NCI-H82 (cell line): ENCODE results near the gene TPST1.

Source experiments
- DNase-seq: peaks from one replicate; lab custom pipeline; 2025; lab: John Stamatoyannopoulos, UW

The TPST1 gene

GRCh38 chr7:66283003-66283920 lies 78.1 kb downstream of the TPST1 start:
- DNase-seq: no peak

- peak; percentile 2 for DNase-seq
Measured at GRCh38 chr7:66296001-66296521, 90.9 kb downstream of the TPST1 start.

DNA sequence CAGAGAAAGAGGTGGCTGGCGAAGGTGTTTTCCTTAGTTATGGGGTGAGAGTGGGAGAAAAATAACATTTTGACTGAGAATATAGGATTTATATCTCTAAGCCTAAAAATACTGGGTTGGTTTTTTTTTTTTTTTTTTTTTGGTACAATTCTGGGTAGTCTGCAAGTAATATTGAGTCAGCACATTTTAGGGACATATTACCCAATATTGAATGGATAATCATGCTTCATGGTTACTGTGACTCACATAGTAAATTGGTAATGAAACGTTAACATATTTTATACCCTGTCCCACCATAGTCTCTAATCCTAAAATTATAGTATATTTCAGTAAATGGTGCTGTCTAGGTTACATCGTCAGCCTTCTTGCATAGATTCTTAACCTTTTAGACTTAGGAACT lies 91.4 kb downstream of the TPST1 start:
- no peak for DNase-seq

GRCh38 chr7:66297579-66297978 lies 92.4 kb downstream of the TPST1 start:
- peak; percentile 56 for DNase-seq

- peak; percentile 36 for DNase-seq
Measured at GRCh38 chr7:66301249-66301648, 96.1 kb downstream of the TPST1 start.

DNA sequence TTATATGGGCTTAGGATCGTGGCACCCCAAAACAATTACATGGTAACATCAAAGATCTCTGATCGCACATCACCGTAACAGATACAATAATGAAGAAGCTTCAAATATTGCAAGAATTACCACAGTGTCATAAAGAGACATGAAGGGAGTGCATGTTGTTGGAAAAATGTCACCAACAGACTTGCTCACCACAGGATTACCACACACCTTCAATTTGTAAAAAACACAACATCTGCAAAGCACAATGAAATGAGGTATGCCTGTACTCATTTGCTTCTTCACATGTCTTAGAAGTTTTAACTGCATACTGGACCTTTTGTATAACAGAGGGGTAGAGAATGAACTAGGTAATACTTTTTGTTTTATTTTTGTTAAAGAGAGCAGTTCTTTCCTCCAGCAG lies 96.6 kb downstream of the TPST1 start:
- DNase-seq: no peak

- no peak for DNase-seq
Measured at GRCh38 chr7:66303454-66304155, 98.5 kb downstream of the TPST1 start.

GRCh38 chr7:66304536-66304935 lies 99.4 kb downstream of the TPST1 start:
- DNase-seq: no peak

- DNase-seq: no peak
Measured at GRCh38 chr7:66306243-66306642, 101.1 kb downstream of the TPST1 start.

DNA sequence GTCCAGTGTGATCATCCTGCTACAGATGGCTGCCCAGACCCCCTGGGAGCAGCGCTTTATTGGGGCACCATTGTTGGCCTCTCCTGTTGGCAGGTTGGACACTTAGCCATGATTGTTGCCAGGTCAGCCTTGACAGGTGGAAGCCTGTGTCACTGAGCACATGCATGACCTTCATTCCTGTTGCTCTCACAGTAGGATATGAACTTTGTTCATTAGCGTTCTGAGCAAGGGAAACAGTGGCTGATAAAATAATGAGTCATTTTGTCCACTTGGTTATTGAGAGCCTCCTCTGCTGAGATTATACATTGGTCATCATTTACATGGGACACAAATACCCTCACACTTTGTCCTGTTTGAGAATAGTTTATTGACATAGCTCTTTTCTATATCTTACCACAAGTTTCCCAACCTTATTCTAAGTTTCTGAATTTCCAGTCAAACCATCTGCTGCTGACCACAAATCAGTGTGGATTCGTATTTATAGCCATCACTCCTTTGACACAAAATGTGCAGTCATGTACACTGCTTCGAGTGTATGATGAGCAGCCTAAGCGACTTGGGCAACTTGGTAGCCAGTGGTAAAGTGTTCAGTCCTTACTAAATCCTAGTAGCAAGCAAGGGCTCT lies 102.6 kb downstream of the TPST1 start:
- DNase-seq: no peak

DNA sequence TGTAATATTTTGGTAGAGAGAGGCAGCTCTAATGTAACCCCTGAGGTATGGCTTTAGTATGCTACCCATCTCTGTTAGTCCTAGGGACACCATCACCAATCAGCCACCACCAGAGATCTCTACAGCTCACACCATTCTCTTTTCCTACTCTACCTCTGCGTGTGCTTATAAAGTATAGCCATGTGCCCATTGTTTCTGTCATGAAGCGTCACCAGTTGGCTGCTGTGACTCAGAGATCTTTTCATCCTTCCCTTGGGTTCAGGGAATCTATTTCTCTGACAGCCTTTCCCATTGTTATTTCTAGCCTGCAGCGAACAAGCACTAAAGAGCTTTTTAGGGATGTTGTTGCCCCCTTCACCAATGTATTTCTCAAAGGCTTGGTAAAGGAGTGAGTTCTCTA lies 103.3 kb downstream of the TPST1 start:
- DNase-seq: no peak

DNA sequence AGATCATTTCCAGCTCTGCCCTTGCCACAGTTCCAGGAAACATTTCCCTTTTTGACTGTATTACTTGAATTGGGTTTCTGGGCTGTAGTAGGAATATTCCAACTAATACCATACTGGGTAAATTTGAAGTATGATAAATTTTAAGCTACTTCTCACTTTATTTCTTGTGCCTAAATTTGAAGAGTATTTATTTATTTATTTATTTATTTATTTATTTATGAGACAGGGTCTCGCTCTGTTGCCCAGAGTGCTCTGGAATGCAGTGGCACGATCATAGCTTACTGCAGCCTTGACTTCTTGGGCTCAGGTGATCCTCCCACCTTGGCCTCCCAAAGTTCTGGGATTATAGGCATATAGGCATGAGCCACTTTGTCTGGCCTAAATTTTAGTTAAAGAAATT lies 105.5 kb downstream of the TPST1 start:
- DNase-seq: no peak

- DNase-seq: no peak
Measured at GRCh38 chr7:66313886-66314568, 108.9 kb downstream of the TPST1 start.

- no peak for DNase-seq
Measured at GRCh38 chr7:66315192-66315591, 110.1 kb downstream of the TPST1 start.

DNA sequence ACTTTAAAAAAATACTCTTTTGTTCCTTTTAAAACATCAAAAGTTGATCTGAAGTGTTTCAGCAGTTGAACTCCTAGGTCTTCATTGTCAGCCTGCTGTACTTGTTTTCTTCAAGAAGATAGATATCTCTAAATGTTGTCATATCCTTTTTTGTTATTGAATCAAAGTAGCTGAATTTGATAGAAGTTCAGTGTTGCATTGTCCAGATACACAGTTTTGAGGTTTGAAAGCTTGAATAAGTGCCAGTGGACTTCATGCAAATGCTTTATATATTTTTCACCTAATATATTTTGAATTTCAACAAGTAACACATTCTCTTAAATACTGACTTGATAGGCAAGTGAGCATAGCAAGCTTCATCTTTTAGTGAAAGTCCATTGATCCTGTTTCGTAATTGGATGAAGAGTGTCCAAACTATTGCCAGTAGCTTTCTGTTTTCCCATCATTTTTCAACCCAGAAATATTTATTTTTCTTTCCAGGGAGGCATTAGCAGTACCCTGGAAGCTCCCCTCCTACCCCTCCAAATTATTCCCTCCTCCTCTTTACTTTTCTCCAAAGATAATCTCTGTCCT lies 114.4 kb downstream of the TPST1 start:
- no peak for DNase-seq

DNA sequence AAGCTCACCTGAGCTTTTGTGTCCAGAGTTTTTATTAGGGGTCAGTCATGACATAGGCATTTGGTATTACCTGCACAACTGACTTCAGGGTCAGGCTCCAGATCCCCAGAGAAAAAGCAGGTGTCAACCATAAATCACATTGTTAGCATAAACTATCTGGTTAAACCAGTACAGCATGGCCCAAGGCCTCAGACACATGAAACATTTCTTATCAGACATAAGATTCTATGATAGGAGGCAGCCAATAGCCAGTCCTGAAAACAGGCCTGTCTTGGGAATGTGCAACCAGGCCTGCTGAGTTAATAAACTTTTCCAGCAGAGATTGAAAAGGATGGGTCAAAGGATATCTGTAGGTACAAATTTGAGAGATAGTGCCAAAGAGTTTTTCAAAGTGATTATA lies 116.1 kb downstream of the TPST1 start:
- no peak for DNase-seq

GRCh38 chr7:66323114-66323796 lies 118.1 kb downstream of the TPST1 start:
- DNase-seq: no peak

GRCh38 chr7:66324985-66325384 lies 119.9 kb downstream of the TPST1 start:
- DNase-seq: peak; percentile 43

DNA sequence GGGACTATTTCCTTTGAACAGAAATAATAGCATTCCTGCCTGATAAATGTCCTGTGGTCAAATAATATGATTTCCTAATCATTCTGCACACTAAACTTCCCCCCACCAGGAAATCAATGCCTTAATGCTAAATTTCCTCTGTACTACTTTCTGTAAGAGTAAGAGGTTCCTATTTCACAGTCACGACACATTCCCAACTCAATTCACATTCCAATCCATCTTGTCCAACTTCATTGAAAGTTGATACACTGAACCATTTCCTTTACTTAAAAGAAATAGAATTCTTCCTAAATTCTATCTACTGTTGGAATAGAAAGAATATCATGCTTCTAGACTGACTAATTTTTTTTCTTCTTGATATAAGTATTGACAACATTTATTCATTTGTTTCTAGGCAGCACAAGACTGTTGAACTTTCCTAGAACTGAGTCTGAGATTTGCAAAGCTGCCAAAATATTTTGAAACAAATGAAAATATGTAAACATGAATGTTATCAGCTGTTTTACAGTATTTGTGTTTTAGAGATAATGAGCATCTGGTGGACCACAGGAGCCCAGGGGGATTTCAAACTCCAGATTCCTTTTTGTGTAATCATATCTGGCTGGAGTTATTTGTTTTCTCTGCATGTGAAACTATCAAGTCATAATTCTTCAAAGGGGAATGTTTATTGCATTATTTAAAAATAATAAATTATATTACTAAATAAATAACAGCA lies 121.5 kb downstream of the TPST1 start:
- DNase-seq: no peak

- peak; percentile 9 for DNase-seq
Measured at GRCh38 chr7:66330961-66331360, 125.8 kb downstream of the TPST1 start.
